SU-DHL-6 (cell line): ENCODE data around the gene PIGO.
A peak's percentile ranks its signal among the peaks of the same experiment; 100 is the strongest.

ENCODE experiments used
- H2AFZ ChIP-seq: fragments of 200-600 bp; sonication (generic); 2 replicates; pipeline ENCODE4 v1.6.1; 2014; ENCODE audit warnings: low read depth, mild to moderate bottlenecking, moderate library complexity, mixed read lengths, antibody characterized with exemption, low read length; ENCODE audit not compliant: severe bottlenecking
- H3F3A ChIP-seq: fragments of 200-600 bp; shearing (Covaris generic); 2 replicates; pipeline ENCODE4 v1.6.0; 2016; ENCODE audit warnings: antibody characterized with exemption, mild to moderate bottlenecking; ENCODE audit not compliant: insufficient read depth
- H3K27ac ChIP-seq: fragments of 200-600 bp; sonication (generic); 2 replicates; pipeline ENCODE4 v1.5.1; 2016; ENCODE audit warnings: low read depth, mild to moderate bottlenecking, low read length, moderate library complexity, mixed read lengths
- H3K27me3 ChIP-seq: fragments of 200-600 bp; sonication (generic), shearing (Covaris generic); 2 replicates; pipeline ENCODE4 v1.6.0; 2014; ENCODE audit warnings: mild to moderate bottlenecking, low read length
- H3K36me3 ChIP-seq: fragments of 200-600 bp; sonication (generic); 2 replicates; pipeline ENCODE4 v1.6.1; 2014; ENCODE audit warnings: mild to moderate bottlenecking, low read length, mixed read lengths
- H3K4me2 ChIP-seq: fragments of 300-600, 200-600 bp; shearing (Covaris generic), sonication (generic); 2 replicates; pipeline ENCODE4 v1.6.0; 2014; ENCODE audit warnings: low read length, low read depth, mild to moderate bottlenecking; ENCODE audit not compliant: poor library complexity, severe bottlenecking
- H3K4me3 ChIP-seq: fragments of 200-600 bp; sonication (generic); 2 replicates; pipeline ENCODE4 v1.5.1; 2014; ENCODE audit warnings: antibody characterized with exemption, low read length, mild to moderate bottlenecking, mixed read lengths; ENCODE audit not compliant: insufficient read depth, poor library complexity, severe bottlenecking
- H3K79me2 ChIP-seq: fragments of 200-600 bp; sonication (generic); 2 replicates; pipeline ENCODE4 v1.6.1; 2014; ENCODE audit warnings: mild to moderate bottlenecking, low read length, moderate library complexity; ENCODE audit not compliant: insufficient read depth
- H3K9ac ChIP-seq: fragments of 200-600 bp; sonication (generic); 2 replicates; pipeline ENCODE4 v1.7.0; 2014; ENCODE audit warnings: mild to moderate bottlenecking, low read length
- H3K9me2 ChIP-seq: fragments of 200-600 bp; sonication (generic); replicated peaks from 2 replicates; pipeline ENCODE4 v1.6.1; 2014; ENCODE audit warnings: low read length; ENCODE audit not compliant: insufficient read depth
- H3K9me3 ChIP-seq: fragments of 200-600 bp; sonication (generic); 2 replicates; pipeline ENCODE4 v1.6.1; 2014; ENCODE audit warnings: low read length, mixed read lengths; ENCODE audit not compliant: insufficient read depth
- H4K20me1 ChIP-seq: fragments of 200-600 bp; sonication (generic); 2 replicates; pipeline ENCODE4 v1.6.1; 2014; ENCODE audit warnings: low read depth, mild to moderate bottlenecking, antibody characterized with exemption, low read length, moderate library complexity, mixed read lengths
- EZH2phosphoT487 ChIP-seq: fragments of 200-600 bp; sonication (generic), shearing (Covaris generic); conservative IDR thresholded peaks from 2 replicates; pipeline ENCODE4 v1.6.1; 2018; ENCODE audit warnings: mild to moderate bottlenecking, antibody characterized with exemption, low read length, moderate library complexity, mixed read lengths
- TF ChIP-seq, protein P1 (sequence below): fragments of 200-600 bp; sonication (generic); IDR thresholded peaks from one replicate; pipeline ENCODE4 v1.5.1; 2017; ENCODE audit warnings: antibody characterized with exemption, mild to moderate bottlenecking, low read length, moderate library complexity; ENCODE audit not compliant: insufficient read depth, poor library complexity, severe bottlenecking

The PIGO gene

DNA sequence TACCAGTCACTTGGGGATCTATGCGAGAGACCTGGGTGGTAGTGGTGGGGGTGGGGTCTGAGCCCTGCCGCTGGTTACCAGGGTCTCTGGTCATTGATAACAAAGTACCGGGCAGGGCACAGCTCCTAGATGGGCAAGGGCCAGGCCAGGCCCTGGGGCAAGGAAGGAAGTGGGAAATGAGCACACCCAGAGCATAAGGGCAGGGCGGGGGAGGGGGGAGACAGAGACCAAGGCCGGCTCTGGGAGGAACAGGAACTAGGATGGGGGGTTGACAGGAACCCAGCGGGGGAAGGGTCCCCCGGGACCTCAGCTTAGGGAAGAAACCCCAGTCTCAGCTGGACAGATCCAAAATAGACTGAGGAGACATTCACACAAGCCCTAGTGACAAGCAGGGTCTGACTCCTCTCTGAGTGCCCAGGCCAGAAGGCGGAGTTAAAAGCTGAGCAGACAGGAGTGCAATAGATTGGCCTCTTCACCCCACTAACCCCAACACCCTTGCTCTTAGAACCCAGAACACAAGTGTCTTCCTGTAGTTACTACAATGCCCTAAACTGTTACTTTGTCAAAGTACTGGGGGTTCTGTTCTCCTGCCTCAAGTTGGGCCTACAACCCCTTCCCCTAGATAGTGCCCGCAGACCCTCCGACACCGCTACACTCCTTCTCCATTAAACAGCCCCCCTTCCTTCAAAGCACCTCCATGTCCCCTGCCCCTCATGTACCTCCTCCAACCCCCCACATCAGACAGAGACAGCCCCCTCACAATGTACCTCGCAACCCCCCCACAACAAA is 18.6 kb upstream of the PIGO start:
- Histone ChIP-seq H3K9ac (peak overlapping the region; percentile 58), H3K27me3 (no peaks in the 10 kb centered on the region), H3K4me2 (peak overlapping the region; percentile 96), H3F3A (peaks cover 11% of the 10 kb centered on the region), H4K20me1 (no peaks in the 10 kb centered on the region), H3K9me3 (no peaks in the 10 kb centered on the region), H3K4me3 (peak overlapping the region; percentile 66), H3K9me2 (no peaks in the 10 kb centered on the region), H3K79me2 (no peaks in the 10 kb centered on the region), H2AFZ (peak overlapping the region; percentile 87), H3K27ac (peak overlapping the region; percentile 65; the same call in 1 of the 2 replicates), H3K36me3 (no peaks in the 10 kb centered on the region)
- TF ChIP-seq EZH2phosphoT487: no peak

DNA sequence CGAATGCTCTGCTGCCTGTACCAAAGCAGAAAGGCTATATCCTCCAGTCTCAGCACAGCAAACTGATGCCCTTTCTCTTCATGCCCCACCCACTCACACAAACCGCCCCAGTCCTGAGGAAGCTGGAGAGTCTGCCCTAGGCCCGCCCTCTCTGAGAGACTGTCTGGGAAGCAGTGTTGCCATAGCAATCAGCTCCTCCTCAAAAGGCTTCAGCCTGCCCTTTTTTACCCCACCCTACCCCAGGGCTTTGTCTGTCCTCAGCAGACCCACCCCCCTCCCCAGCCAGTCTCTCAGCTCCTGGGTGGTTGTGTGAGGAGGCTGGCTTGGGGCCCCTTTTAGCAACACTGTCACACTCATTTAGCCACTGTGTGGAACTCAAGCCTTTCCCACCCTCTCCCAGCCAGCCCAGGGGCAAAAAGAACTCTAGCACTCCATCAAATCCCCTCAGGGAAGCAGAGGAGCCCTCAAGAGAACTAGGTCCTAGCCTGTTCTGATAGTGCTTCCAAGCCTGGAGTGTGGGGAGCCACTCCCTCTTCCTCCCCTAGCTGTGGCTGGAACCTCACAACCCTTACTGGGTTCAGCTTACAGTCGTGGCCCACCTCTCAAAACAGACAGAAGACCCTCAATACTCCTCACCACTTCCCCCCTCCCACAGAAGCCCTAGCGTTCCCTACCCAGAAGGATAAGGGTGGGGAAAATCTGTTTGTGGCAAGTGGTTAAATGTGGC is 17.9 kb upstream of the PIGO start:
- Histone ChIP-seq H3K79me2 (no peaks in the 10 kb centered on the region), H3K27me3 (no peaks in the 10 kb centered on the region), H3K4me3 (peak overlapping the region; percentile 66), H3F3A (peaks cover 11% of the 10 kb centered on the region), H2AFZ (peak overlapping the region; percentile 87), H4K20me1 (no peaks in the 10 kb centered on the region), H3K27ac (0 out of 2 replicates have a peak overlapping the region, but pooled peaks have one; percentile 18), H3K9me3 (no peaks in the 10 kb centered on the region), H3K9me2 (no peaks in the 10 kb centered on the region), H3K9ac (peak overlapping the region; percentile 58), H3K36me3 (no peaks in the 10 kb centered on the region), H3K4me2 (peak overlapping the region; percentile 96)
- TF ChIP-seq, protein P1, sequence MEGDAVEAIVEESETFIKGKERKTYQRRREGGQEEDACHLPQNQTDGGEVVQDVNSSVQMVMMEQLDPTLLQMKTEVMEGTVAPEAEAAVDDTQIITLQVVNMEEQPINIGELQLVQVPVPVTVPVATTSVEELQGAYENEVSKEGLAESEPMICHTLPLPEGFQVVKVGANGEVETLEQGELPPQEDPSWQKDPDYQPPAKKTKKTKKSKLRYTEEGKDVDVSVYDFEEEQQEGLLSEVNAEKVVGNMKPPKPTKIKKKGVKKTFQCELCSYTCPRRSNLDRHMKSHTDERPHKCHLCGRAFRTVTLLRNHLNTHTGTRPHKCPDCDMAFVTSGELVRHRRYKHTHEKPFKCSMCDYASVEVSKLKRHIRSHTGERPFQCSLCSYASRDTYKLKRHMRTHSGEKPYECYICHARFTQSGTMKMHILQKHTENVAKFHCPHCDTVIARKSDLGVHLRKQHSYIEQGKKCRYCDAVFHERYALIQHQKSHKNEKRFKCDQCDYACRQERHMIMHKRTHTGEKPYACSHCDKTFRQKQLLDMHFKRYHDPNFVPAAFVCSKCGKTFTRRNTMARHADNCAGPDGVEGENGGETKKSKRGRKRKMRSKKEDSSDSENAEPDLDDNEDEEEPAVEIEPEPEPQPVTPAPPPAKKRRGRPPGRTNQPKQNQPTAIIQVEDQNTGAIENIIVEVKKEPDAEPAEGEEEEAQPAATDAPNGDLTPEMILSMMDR: no peak
- no peak for TF ChIP-seq EZH2phosphoT487

DNA sequence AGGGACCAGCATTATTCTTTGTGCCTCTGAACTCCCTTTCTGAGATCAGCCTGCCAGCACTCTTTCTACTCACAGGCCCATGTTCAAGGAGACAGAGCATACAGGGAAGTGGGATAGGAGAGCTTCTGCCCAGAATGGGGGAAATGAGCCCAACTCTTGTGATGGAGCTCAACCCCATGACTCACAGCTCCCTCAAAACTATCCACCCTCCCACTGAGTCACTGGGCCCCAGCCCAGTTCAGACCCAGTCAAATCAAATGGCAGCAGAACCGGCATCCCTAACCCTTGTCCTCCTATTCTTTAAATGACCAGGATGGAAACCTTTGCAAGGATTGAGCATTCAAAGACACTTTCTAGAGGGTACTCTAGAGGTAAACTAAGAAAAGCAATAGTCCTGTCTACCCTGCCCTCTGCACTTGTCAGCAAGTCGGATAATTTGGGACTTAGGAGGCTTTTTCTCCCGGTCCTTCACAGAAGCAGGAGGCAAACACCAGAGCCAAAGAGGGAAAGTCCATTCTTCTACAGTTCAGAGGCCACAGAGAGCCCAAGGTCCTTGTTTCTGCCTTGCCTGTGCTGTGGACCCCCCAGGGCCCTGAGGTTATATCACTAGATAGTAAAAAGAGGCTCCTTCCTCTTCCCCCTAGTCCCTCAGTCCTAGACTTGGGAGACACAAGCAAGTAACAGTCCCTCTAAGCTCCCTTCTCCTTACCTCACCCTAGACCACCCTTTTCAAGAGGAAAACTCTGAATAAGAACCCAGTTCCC is 16.0 kb upstream of the PIGO start:
- no peak overlapping the region for H3K27ac ChIP-seq
- TF ChIP-seq, protein P1: no peak
- TF ChIP-seq EZH2phosphoT487: no peak

More for the DNA sequence above, 16.0 kb upstream of the PIGO start:
- Histone ChIP-seq H4K20me1 (no peaks in the 10 kb centered on the region), H2AFZ (peak overlapping the region; percentile 80), H3K9ac (0 out of 2 replicates have a peak overlapping the region, but pooled peaks have one; percentile 6), H3K4me3 (no peak overlapping the region), H3K36me3 (no peaks in the 10 kb centered on the region), H3K27me3 (no peaks in the 10 kb centered on the region), H3K9me3 (no peaks in the 10 kb centered on the region), H3F3A (peaks cover 11% of the 10 kb centered on the region), H3K79me2 (no peaks in the 10 kb centered on the region), H3K9me2 (no peaks in the 10 kb centered on the region), H3K4me2 (peak overlapping the region; percentile 81)
